ENCODE results near the gene PTPN18.
"Not testable (repeated sequence)": the region's sequence is repeated elsewhere in the genome, so short reads cannot be mapped to it uniquely, and the experiment has no call there.

Gene PTPN18, protein sequence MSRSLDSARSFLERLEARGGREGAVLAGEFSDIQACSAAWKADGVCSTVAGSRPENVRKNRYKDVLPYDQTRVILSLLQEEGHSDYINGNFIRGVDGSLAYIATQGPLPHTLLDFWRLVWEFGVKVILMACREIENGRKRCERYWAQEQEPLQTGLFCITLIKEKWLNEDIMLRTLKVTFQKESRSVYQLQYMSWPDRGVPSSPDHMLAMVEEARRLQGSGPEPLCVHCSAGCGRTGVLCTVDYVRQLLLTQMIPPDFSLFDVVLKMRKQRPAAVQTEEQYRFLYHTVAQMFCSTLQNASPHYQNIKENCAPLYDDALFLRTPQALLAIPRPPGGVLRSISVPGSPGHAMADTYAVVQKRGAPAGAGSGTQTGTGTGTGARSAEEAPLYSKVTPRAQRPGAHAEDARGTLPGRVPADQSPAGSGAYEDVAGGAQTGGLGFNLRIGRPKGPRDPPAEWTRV

GRCh38 chr2:130355578-130356431, at the start of gene PTPN18:
Gene PTPN18, plus strand, starts transcription at chr2:130356056. Its CDS starts 52 bp downstream, at chr2:130356108.
- peak; percentile 42 for DNase-seq (ENCODE audit: low read depth)

GRCh38 chr2:130307850-130308249, 48.0 kb upstream of the PTPN18 start:
- no peak for DNase-seq (ENCODE audit: low read depth)

DNA sequence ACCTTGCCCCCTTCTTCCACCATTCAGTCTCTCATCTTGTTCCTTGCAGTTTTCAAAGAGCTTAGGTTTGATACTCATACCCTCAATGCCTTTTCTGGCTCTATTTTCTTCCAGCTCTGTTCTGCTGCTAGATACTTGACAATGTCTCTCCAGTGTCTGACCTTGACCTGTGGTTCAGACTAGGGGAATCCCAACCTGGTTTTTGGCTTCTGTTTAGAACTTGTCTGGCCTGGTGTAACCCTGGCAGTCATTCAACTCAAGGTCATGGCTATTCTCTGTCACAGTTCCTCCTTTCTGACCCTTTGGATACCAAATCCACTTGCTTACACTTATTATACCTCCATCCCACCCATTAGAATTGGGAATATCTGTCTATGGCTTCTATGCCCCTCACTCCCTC, 45.0 kb upstream of the PTPN18 start:
- no peak for DNase-seq (ENCODE audit: low read depth)

DNA sequence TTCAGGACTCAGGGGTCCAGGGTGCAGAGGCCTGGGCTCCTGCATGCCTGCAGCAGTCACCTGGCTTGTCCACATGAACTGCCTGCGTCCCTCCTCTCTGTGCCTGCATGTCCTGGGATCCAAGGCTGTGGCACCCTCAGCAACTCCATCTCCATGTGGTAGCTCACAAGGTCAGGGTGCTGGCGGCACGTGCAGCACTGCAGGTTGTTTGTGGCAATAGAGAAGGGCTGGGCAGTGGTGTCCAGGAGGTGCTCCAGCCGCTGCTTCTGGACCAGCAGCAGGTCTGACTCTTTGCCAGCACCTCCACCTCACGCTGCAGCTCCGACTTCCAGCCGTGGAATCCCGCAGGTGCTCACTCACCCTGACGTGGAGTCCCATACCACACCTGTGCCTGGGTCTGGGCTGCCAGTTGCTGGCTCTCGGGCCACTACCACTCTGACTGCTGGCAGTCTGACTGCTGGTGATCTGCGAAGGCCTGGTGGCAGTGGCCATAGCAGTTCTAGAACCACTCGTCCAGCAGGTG, 42.0 kb upstream of the PTPN18 start:
- DNase-seq (ENCODE audit: low read depth), result no peak

- DNase-seq (ENCODE audit: low read depth), result no peak
Measured at GRCh38 chr2:130314377-130314776, 41.5 kb upstream of the PTPN18 start.

DNA sequence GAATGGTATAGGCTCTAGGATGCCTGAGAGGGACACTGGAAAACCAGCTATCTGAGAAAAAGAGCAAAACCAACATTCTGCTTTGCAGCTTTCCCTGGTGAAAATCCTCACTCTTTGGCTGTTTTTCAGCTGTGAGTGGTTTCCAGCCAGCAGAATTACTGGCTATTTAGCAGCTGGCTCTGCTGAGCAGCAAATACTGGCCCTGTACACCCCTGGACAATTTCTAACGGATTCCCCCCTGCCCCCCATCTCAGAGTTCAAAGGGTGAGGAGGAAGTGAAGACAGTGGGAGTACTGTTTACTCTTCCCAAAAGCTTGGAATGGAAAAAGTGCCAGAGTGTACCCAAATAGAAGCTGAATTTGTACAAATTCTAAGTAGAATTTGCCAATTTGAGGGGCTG, 39.3 kb upstream of the PTPN18 start:
- no peak for DNase-seq (ENCODE audit: low read depth)

GRCh38 chr2:130318906-130319305, 37.0 kb upstream of the PTPN18 start:
- DNase-seq (ENCODE audit: low read depth), result no peak

DNA sequence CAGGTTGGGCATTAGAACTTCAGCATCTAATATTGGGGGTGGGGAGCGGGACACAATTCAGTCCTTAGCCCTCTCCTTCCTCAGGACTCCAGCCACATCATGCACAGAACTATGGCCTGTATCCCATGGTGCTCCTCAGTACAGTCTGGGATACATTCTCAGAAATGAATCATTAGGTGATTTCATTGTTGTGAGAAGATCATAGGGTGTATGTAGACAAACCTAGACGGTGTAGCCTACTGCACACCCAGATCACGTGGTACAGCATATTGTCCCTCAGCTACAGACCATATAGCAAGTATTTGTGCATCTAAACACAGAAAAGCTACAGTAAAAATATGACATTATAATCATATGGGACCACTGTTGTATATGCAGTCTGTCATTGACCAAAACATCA, 36.3 kb upstream of the PTPN18 start:
- no peak for DNase-seq (ENCODE audit: low read depth)

- DNase-seq (ENCODE audit: low read depth), result no peak
Measured at GRCh38 chr2:130327703-130328527, 27.9 kb upstream of the PTPN18 start.

DNA sequence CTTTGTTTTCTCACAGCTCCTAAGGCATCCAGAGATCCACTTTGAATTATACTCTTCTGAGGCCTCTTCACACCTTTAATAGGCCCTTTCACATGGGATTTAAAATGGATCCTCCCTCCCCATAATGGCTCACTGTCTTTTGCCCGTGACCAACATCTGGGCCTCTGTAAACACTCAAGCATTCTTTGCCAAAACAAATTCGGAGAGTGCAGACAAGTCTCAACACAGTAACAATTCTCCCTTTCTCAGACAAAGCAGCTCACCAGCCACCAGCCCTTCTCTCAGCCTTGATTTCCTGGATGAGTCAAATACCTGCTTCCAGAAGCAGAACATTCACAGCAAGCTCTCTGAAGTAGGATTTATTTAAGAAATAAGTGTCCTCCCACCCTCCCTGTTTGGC, 27.1 kb upstream of the PTPN18 start:
- DNase-seq (ENCODE audit: low read depth), result no peak

- DNase-seq (ENCODE audit: low read depth), result peak; percentile 48
Measured at GRCh38 chr2:130332271-130333073, 23.4 kb upstream of the PTPN18 start.

DNA sequence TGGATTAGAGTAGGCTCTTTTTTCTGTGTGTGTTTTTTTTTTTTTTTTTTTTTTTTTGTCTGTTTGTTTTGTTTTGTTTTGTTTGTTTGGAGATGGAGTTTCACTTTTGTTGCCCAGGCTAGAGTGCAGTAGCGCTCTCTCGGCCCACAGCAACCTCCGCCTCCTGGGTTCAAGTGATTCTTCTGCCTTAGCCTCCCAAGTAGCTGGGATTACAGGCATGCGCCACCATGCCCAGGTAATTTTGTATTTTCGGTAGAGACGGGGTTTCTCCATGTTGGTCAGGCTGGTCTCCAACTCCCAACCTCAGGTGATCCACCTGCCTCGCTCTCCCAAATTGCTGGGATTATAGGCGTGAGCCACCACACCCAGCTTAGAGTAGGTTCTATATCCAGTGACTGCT, 22.6 kb upstream of the PTPN18 start:
- DNase-seq (ENCODE audit: low read depth), result not testable (repeated sequence)

GRCh38 chr2:130334026-130334425, 21.8 kb upstream of the PTPN18 start:
- DNase-seq (ENCODE audit: low read depth), result no peak

DNA sequence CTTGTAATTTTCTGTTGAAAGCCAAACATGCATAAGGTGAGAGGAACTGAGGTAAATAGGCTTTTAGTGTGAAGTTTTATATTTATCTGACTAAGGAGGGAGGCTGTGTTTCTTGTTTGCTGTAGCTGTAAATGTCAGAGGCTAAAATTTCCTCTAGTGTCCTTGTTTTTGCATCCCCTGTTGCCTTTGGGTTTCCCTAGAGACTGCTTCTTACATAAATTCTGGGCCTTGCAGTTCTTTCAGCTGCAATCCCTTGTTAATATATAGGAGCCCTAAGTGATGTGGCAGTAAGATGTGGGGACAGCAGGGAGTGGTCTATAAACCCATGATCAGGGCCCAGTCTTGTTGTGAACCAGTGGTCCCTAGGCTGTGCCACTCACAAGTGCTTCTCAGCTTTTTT, 20.6 kb upstream of the PTPN18 start:
- DNase-seq (ENCODE audit: low read depth), result no peak

DNA sequence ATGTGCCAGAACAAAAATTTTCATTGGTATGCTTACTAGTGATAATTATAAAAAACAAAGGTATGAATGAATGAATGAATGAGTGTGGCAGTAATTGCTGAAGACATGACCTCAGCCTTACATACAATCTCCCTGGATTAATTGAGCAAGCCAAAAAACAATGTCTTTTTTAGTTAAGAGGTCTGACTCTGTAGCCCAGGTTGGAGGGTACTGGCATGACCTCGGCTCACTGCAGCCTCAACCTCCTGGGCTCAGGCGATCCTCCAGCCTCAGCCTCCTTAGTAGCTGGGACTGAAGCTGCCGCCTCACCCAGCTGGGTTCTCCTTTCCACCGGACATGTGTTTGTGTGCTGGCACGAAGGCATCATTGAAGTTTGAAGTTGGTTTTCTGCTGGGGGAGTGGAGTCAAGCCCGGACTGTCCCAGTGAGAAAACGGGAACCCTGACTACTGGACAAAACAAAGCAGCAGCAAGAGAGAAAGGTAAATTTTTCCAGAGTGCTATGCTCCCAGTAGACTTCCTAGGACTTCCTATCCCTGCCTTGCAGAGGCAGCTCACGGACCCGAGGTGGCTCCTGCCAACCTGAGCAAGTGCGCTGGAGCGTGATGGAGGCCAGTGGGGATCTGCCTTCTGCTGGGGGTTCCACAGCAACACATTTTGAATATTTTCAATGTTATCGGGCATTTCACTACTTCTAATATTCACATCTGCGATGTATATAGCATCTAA, 19.5 kb upstream of the PTPN18 start:
- DNase-seq (ENCODE audit: low read depth), result no peak

- no peak for DNase-seq (ENCODE audit: low read depth)
Measured at GRCh38 chr2:130336877-130337734, 18.8 kb upstream of the PTPN18 start.

DNA sequence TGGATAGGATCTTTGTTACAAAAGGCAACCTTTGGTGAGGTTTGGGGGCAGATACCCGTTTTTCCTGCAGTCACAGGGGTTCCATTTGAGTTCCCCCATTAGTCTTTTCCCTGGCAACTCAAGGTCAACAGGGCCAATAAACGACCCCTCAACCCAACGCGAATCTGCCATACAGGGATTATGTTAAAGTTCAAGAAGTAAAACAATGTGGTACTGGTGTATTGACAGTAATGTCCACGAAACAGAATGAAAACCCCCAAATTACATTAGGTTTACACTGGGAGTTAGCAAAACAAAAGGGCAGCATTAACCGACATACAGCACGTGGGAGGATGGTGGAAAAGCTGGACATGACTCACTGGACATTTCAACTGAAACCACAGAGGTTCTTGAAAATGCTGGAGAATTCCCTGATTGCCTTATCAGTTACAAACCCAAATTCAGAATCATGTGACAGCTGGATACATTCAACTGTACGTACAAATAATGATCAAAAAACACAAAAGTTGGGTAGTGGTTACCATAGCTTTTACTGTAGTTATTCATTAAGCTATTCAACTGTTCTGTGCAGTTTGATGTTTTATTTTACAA, 18.0 kb upstream of the PTPN18 start:
- no peak for DNase-seq (ENCODE audit: low read depth)

- no peak for DNase-seq (ENCODE audit: low read depth)
Measured at GRCh38 chr2:130338793-130339345, 17.0 kb upstream of the PTPN18 start.

All from activated T-helper 1 cell treated with Interleukin-2 at 50 U/mL for 16 hours (primary cell).